CD4-positive, alpha-beta T cell treated with Interleukin-4 for 4 hours (primary cell): ENCODE measurements around the gene TIMM17B.

ENCODE experiments used
- DNase-seq: peaks from one replicate; pipeline ENCODE4 v3.0.0-alpha.2; 2020

Gene TIMM17B

DNA sequence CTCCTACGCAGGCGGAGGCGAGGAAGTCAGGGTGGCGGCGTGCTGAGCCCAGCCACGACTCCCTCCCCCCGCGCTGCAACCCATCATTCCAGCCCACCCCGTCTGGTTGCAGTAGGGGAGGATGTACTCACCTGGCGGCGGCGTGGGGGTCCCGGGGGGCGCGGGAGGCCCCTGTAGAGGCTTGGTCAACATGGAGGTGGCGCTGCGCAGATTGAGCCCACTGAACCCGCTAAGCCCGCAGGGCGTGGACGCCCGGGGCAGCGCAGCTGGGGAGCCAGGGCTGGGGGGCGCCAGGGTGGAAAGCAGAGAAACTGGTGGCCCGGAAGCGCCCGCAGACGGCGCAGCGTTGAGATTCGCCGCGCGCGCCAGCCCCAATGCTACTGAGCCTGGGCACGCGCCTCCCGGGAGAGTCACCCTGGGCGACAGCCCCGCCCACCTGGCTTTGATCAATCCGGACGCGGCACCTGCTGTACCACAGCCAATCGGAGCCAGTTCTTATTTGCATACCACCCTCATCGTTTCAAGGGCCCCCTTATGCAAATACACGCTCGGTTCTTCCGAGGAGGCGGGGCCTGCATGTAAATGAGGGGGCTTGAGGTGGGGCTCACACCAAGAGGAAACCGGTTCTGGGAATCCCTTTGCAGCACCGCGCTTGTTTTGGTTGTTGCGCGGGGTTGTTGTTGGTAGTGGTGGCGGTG, 21.2 kb upstream of the TIMM17B start, which contains the start of gene PIM2:
Gene PIM2, minus strand, starts transcription at position 382 of the 698 bp plus-strand sequence. Its CDS starts 190 bp downstream, at position 192.
- peak; percentile 97 for DNase-seq

DNA sequence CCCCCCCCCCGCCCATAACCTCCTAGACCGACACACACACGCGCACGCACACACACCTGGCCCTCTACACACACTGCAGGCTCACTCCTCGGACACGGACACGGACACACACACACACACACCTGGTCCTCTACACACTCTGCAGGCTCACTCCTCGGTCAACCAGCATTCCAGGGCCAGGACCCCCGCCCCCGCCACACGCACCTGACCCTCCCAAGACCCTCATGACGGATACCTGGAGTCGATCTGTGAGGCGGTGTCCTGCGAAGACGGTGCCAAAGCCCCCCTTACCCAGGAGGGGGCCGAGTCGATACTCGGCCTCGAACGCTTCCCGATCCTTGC, 20.7 kb upstream of the TIMM17B start:
- DNase-seq: no peak

DNA sequence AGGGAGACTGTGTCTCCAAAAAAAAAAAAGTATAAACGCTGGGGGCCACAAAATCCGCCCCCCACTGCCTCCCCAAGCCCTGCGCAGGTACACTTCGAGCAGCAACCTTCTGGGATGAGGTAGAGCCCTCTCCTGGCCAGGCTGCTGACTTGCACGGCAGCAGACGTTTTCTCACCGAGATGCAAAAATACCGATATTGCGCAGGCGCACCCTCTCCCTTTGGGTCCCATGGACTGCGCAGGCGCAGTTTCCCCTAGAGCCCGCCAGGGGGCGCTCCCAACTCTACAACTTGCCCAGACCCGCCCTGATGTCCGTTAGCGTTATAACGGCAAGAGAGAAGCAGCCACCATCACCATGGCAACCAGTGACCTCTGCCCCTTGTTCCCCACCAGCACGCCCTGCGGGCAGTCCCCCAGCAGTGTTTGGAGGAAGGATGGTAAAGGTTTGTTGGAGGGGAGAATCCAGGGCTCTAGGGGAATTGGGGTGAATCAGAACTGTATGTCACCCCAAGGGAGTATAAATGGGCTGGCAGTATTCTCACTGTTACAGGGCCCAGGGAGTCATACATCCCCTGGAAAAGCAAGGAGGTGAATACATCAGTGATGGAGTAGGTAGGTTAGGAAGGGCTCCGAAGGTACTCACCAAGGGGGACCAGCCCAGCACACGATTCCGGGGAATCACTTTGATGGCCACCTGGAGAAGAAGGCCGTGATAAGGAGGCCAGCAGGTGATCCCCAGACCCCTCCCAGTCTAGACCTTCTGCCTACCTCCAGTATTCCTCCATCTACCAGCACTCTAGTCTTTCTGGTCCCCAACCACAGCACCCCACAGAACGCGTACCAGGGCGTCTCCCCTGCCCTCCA, 19.8 kb upstream of the TIMM17B start:
- peak; percentile 91 for DNase-seq

DNA sequence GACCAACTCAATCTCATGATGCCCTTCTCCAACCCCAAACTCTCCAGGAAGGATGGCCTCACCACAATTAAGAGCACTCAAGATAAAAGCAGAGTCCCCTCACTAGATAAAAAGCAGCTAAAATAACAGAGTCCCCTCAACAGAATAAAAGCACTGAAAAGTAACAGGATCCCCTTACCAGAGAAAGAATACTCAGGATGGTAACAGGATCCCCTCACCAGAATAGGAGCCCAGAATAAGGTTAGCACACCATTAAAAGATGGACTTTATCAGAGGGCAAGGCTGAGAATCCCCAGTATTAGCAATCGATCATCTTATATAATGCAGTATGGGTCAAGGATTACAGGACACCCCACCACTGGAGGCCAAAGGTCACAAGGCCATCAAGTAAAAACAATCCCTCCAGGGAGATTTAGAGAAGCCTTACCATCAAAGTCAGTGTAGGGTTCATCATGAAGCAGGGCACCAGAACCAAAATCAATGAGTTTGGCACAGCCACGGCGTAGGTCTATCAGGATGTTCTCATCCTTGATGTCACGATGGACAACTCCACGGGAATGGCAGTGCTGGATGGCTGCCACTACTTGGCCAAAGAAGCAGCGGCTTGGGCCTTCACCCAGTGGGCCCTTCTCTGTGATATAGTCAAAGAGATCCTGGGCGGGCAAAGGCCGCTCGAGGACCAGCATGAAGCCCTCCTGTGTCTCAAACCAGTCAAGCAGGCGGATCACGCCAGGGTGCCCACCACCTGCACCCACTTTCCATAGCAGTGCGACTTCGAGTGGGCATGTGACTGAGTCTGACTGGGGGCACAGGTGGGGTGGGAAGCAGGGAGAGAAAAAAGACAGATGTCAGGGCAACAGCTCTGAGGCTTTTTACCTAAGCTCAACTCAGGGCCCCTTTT, 17.3 kb upstream of the TIMM17B start:
- no peak for DNase-seq

DNA sequence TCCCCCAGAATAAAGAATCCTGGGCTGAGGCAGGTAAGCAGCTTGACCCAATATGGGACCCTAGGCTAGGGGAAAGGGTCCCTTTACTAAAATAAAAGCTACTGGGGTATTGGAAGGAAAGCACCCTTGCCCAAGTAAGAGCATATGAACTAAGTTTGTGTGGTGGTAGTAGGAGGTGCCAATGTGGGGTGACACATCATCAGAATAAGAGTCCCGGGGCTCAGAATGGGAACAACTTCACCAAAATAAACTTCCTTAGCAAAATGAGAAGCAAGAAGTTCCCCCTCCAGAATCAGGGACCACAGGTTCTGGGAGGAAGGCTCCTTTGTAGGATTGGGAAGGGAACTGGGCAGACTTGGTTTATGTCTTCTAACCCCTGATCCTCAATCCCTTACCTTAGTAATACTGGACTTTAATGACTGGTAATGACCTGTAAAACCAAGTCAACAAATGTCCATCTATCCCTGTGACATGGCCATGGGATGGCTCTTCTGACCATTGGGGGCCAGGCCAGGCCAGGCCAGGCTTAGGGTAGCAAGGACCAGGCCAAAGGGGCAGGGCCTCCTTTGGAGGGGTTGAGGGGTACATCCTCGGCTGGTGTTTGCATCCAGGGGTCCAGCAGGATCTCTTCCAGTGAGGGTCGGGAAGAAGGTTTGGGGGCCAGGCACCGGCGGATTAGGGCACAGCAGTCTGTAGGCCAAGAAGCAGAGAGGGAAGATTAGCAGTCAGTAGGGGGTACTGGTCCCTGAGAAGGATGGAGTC, 16.2 kb upstream of the TIMM17B start:
- no peak for DNase-seq

DNA sequence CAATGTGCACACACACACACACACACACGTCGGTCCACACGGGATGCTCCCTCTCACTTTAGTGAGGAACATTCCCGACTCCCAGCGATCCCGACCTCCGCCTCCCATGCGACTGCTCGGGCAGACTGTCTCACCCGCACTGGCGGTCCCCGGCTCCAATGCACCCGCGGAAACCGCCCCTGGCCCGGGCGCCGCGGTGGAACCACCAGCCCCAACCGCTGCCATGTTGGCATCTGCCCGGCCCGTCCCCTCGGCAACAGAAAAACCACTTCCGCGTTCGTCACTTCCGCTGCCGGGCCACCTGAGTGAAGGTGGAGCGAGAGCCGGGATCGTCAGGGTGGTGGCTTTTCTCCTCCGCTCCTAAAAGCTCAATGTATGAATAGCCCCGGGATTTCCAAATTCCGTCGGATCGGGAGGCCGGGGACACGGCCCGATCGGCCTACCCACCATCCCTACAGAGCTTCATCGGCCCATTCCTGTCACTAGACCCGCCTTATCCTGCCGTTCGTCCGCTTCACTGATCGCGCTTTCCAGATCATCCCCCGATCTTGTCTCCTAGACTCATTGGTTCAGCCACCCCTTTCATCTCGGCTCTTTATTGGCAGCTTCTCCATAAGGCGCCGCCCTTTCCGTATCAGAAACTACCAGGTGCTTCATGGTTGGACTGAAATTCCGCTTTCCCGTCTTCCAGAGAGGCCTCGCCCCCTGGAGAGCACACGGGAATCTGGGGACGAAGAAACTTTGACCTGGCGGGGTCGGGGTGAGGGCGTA, 14.0 kb upstream of the TIMM17B start, which contains the start of gene SLC35A2:
Gene SLC35A2, minus strand, starts transcription at position 235 of the 771 bp plus-strand sequence. Its CDS starts 10 bp downstream, at position 225.
- DNase-seq: peak; percentile 84

DNA sequence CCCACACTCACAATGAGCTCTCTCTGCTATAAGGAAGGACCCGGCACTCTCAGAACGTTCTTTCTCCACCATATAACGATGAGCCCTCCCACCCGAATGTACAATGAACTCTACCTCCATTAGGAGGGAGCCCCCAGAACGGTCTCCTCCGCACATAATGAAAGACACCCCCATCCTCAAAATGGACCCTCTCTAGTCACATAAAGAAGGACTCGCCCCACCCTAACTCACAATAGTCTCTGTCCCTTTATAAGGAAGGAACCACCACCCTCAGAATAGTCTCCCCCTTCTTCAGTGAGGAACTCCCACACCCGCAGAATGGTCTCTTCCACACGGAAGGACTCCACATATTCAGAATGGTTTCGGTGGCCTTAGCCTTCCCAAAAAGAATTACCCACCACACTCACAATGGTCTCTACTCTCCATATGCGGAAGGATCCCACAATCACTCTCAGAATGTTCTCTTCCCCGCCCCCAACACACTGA, 13.4 kb upstream of the TIMM17B start:
- no peak for DNase-seq

DNA sequence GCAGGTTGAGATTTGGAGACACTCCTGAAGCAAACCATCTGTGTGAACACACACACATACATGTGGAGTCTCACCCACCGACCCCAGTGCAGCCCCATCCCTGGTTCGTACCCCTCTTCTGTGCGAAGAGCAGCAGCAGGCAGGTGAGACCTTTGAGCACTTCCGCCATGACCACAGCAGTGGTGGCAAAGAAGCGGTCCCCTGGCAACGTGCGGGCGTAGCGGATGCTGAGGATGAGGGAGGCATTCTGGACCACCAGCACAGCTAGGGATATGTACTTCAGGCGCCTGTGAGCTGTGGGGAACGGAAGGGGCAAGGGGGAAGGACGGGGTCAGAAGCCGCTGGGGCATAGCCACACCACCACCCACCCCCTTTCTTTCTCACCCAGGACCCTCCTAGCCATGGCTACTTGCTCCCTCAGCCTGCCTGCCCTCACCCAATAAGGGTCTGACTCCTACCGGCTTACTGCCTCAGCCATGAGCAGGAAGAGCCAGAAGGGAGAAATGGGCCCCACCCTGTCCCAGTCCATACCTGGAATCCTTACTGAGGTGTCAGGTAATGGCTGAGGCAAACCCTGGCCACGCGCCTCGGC, 12.2 kb upstream of the TIMM17B start:
- DNase-seq: no peak

DNA sequence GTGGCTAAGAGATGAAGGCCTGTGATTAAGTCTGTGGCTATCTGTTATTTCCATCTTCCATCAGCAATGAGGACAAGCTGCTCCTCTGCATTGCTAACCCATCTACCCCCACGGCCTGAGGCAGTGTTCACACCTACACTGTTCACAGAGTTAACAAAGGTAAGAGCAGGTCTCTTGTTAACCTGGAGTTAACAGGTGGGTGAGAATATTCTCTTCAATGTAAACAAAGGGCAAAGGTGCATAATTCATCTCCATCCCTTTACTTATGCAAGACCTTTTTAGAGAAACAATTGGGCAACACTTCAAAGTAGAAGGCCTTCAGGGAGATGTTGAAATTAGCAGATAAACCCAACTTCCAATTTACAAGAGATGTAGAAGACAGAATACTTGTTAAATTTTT, 11.0 kb upstream of the TIMM17B start:
- no peak for DNase-seq

DNA sequence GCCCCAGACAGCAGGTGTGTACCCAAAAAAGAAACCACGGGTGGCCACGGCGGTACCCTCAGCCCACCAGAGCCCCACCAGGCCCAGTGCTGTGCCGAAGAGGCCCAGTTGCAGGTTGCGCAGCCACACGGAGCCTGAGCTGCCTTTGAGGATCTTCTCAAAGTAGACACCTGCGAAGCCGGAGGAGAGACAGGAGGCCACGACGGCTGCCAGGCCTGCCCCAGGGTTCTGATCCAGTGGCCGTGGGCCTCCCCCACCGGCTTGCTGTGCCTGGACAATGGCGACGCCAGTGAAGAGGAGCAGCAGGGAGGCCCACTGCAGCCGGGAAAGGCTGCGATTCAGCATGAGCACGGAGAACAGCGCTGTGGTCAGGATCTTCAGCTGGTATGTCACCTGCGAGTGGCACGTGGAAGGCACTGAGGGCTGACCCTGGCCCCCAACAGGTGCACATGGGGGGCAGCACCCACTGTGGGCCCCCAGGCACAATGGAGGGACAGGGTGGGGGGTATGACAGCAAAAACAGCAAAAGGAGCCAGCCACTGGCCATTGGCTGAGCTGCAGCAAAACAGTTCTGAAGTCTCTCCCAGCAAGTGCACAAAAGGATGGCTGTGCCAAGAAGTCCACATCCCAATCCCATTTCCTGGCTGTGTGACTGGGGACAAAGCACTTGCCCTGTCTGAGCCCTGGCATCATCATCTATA, 7.7 kb upstream of the TIMM17B start:
- DNase-seq: no peak

DNA sequence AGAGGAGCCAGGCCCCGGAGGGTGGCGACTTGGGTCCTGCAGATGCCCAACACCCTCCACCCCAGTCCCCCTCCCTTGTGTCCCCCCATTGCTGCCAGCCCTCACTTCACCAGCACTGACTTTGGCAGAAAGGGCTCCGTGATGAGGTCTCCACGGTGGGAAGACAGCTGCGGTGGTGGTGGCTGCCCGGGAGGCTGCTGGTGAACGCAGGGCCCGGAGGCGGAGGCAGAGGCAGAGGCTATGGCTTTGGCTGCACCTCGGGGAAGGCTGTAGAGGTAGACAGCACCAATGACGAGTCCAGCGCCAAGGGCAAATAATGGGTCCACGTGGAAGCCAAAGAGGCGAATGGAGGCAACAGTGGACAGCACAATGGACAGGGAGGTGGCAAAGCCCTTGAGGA, 7.1 kb upstream of the TIMM17B start:
- DNase-seq: no peak

DNA sequence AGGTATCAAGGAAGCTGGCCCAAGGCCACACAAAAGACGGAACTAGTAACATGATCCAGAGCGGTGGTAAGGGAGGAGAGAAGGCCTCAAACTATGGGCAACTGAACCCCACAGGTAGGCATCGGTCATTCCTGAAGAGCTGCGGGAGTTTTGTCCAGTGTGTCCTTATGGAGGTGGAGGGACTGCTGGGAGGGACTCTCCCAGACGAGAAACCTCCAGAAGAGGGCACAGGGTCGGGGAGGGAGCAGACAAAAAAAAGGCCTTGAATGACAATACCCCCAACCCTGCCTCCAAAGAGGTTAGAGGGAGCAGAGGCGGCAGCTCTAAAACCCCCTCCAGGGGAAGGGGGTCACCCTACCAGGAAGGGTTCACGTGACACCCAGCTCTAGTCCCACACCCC, 6.6 kb upstream of the TIMM17B start:
- DNase-seq: no peak

DNA sequence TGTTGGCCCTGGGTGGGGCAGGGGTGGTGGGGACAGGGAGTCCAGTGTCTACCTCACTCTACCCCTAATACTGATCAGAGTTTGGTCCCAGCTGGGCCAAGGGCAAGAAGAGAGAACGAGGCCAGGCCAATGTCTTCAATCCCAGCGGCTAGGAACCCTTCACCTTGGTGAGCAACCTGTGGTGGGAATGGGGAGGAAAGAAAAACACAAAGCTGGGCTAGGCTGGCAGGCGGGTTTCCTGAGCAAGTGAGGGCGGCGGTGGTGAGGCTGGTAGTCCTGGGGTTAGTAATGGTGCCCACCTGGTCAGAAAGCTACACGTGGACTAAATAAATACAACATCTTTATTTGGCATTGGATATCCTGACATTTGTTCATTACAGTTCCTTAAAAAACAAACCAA, 5.7 kb upstream of the TIMM17B start:
- no peak for DNase-seq

DNA sequence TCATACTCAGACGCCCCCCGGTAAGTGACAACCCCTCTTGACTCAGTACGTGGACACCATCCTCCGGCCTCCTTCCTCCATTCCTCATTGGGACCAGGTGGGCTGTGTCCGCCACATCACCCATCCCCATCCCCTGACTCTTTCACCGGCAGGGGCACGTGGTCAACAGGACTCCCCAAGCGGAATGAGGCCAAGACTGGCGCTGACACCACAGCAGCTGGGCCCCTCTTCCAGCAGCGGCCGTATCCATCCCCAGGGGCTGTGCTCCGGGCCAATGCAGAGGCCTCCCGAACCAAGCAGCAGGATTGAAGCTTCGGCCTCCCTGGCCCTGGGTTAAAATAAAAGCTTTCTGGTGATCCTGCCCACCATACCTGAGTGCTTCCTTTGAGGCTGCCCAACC, 5.2 kb upstream of the TIMM17B start:
- DNase-seq: no peak

DNA sequence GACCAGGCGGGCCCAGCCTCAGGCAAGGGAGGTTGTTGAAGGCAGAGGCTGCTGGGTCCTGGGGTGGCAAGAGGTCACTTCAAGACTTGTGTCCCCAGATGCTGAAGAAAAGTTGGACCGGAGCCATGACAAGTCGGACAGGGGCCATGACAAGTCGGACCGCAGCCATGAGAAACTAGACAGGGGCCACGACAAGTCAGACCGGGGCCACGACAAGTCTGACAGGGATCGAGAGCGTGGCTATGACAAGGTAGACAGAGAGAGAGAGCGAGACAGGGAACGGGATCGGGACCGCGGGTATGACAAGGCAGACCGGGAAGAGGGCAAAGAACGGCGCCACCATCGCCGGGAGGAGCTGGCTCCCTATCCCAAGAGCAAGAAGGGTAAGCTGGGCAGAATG, 4.6 kb upstream of the TIMM17B start:
- DNase-seq: no peak

DNA sequence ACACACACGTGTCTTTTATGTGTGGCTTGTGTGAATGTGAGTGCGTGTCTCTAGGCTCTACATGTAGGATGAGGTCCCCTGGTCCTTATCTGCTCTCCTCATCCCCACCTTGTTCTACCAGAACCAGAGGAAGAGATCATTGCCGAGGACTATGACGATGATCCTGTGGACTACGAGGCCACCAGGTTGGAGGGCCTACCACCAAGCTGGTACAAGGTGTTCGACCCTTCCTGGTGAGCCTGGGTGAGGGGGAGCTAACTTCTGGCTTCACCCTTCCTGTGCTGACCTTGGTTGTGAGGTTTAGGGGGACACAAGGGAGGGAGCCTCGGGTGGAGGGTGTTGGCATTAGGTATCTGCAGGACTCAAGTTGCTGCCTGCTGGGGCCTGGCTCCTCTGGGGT, 3.5 kb upstream of the TIMM17B start:
- DNase-seq: no peak

DNA sequence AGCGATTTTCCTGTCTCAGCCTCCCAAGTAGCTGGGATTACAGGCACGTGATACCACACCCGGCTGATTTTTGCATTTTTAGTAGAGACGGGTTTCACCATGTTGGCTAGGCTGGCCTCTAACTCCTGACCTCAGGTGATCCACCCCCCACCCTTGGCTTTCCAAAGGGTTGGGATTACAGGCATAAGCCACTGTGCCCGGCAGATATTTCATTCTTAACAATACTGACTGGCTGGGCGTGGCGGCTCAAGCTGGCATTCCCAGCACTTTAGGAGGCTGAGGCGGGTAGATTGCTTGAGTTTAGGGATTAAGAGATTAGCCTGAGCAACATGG, 1.5 kb upstream of the TIMM17B start:
- DNase-seq: no peak

DNA sequence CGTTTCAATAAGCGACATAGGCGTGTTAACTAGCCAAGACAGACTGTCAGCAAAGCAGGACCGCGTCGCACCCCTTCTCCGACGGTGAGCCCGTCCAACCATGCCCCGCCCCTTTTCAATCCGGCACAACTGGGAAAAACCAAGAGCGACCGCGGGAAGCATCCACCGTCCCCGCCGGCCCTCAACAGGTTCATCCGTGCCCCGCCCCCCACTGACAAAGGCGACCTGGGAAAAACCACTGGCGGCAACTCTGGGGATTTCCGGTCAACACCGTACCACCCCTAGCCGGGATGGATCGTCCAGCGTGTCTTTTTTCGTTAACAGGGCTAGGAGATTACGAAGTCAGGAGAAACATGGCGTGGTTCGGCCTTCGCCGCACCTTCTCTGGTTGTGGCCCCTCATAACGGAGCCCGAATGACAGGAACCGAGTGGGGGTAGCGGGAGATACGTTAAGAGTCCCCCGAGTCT, 377 bp downstream of the TIMM17B start:
- DNase-seq: peak; percentile 60

DNA sequence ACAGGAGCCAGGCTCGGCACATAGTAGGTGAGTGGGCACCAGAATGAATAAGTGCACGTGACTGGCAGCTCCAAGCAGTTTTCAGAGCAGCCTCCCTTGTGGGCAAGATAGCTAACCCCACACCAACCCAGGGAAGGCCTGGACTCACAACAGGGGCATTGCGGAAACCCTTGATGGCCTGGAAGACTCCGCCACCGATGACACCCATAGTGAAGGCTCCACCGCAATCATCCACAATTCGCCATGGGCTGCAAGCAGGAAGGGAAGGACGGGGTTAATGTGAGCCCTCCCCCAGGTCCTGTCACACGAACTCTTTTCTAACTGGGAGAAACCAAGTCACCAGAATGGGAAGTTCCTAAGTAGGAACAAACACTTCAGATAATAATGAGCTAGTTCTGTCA, 957 bp downstream of the TIMM17B start:
- DNase-seq: no peak

DNA sequence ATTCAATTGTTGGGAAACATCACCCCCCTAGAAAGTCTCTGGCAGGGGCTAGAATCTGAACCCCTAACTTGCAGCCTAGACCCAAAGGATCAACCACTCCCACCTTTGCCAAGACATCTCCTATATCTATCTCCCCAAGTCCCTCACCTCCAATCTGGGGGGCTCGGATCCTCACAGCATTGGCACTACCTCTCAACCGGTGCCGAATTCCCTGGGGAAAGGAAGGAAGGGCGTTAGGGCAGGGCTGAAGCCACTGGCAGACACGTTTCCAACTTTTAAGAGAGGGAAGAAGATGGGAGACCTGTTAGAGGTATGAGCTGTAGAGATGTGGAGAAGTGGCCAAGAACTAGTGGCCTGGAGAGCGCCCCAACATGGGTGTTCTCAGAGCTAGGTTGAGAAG, 2.7 kb downstream of the TIMM17B start:
- DNase-seq: no peak
